ENCODE data around the gene RASD2.

Gene RASD2

DNA sequence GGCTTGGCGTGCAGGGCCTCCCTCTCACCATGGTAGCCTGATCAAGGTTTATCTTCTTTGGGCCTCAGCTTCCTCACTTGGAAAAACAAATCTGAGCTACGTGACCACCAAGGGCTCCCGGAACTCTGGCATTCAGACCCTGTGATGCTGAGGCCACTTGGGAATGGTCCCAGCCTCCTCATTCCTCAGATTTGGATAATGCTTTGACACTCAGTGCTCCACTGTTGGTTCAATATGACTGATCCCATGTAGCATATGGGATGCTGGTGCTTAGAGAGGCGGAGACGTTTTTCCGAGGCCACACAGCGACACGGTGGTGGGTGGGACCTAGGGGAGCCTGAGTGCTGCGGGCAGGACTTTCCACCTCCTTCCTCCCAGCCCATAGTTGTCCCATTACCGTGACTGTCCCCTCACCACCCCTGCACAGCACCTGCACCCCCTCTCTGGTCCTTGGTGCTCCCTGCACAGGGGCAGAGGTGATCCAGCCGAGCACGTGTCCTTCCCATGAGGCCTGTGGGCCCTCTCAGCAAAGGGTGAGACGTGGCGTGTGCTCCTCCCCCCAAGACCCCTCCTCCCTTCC is 53.4 kb downstream of the RASD2 start:
- TF ChIP-seq SIN3A (IDR thresholded peaks at IDR 0.05; ENCODE audit: borderline replicate concordance, insufficient read depth, low read length) (no peak), FOXP2 (optimal IDR thresholded peaks at IDR 0.05; ENCODE audit: borderline replicate concordance, extremely low read depth, extremely low read length, insufficient read depth) (no peak), POLR2AphosphoS5 (IDR thresholded peaks at IDR 0.05; ENCODE audit: low read depth, low read length) (no peak), TAF1 (IDR thresholded peaks at IDR 0.05; ENCODE audit: borderline replicate concordance, insufficient read depth, low read length) (no peak)
- TF ChIP-seq, protein P1, sequence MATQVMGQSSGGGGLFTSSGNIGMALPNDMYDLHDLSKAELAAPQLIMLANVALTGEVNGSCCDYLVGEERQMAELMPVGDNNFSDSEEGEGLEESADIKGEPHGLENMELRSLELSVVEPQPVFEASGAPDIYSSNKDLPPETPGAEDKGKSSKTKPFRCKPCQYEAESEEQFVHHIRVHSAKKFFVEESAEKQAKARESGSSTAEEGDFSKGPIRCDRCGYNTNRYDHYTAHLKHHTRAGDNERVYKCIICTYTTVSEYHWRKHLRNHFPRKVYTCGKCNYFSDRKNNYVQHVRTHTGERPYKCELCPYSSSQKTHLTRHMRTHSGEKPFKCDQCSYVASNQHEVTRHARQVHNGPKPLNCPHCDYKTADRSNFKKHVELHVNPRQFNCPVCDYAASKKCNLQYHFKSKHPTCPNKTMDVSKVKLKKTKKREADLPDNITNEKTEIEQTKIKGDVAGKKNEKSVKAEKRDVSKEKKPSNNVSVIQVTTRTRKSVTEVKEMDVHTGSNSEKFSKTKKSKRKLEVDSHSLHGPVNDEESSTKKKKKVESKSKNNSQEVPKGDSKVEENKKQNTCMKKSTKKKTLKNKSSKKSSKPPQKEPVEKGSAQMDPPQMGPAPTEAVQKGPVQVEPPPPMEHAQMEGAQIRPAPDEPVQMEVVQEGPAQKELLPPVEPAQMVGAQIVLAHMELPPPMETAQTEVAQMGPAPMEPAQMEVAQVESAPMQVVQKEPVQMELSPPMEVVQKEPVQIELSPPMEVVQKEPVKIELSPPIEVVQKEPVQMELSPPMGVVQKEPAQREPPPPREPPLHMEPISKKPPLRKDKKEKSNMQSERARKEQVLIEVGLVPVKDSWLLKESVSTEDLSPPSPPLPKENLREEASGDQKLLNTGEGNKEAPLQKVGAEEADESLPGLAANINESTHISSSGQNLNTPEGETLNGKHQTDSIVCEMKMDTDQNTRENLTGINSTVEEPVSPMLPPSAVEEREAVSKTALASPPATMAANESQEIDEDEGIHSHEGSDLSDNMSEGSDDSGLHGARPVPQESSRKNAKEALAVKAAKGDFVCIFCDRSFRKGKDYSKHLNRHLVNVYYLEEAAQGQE (IDR thresholded peaks at IDR 0.05; ENCODE audit: insufficient read depth in 1 of 2, low read depth in 2 of 2, low read length in 2 of 2) = no peak

DNA sequence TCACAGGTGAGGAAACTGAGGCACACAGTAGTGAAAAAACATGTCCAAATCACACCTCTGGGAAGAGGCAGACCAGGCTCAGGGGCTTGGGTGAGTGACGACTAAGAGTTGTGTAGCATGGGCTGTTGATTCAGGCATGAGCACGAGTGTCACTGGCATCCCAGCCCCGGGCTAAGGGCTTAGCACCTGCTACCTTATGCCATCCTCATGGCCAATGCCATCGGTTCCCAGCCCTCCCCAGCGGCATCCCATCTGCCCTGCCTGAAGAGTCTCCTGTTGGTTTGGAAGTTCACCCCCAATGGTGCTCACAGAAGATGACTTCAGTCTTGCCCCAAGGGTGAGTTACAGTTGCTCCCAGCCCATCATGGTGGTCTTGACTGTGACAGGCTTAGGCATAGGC is 54.1 kb downstream of the RASD2 start:
- TF ChIP-seq POLR2AphosphoS5 (IDR thresholded peaks at IDR 0.05; ENCODE audit: low read depth, low read length) (no peak), SIN3A (IDR thresholded peaks at IDR 0.05; ENCODE audit: borderline replicate concordance, insufficient read depth, low read length) (no peak), TAF1 (IDR thresholded peaks at IDR 0.05; ENCODE audit: borderline replicate concordance, insufficient read depth, low read length) (no peak), FOXP2 (optimal IDR thresholded peaks at IDR 0.05; ENCODE audit: borderline replicate concordance, extremely low read depth, extremely low read length, insufficient read depth) (no peak)
- TF ChIP-seq, protein P1 (IDR thresholded peaks at IDR 0.05; ENCODE audit: insufficient read depth in 1 of 2, low read depth in 2 of 2, low read length in 2 of 2) = no peak

DNA sequence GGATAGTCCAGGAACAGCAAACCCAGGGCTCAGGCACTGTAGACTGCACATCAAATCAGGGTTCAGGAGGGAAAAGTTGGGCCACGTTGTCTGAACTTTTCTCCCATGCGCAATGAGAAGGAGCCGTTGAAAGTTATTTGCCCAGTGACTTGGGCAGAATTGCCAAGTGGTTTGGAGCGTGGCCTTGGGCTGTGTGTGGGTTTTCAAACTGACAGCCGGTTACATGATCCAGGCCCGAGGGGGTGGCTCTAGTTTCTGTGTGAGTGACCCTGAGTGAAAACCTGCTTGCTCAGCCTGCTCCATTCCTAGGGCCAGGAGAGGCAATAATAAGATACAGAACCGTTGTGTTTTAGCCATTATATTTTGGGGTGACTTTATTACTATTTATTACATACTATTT is 56.2 kb downstream of the RASD2 start:
- TF ChIP-seq, protein P1 (IDR thresholded peaks at IDR 0.05; ENCODE audit: insufficient read depth in 1 of 2, low read depth in 2 of 2, low read length in 2 of 2) = no peak
- TF ChIP-seq FOXP2 (optimal IDR thresholded peaks at IDR 0.05; ENCODE audit: borderline replicate concordance, extremely low read depth, extremely low read length, insufficient read depth) (no peak), SIN3A (IDR thresholded peaks at IDR 0.05; ENCODE audit: borderline replicate concordance, insufficient read depth, low read length) (no peak), POLR2AphosphoS5 (IDR thresholded peaks at IDR 0.05; ENCODE audit: low read depth, low read length) (no peak), TAF1 (IDR thresholded peaks at IDR 0.05; ENCODE audit: borderline replicate concordance, insufficient read depth, low read length) (no peak)

DNA sequence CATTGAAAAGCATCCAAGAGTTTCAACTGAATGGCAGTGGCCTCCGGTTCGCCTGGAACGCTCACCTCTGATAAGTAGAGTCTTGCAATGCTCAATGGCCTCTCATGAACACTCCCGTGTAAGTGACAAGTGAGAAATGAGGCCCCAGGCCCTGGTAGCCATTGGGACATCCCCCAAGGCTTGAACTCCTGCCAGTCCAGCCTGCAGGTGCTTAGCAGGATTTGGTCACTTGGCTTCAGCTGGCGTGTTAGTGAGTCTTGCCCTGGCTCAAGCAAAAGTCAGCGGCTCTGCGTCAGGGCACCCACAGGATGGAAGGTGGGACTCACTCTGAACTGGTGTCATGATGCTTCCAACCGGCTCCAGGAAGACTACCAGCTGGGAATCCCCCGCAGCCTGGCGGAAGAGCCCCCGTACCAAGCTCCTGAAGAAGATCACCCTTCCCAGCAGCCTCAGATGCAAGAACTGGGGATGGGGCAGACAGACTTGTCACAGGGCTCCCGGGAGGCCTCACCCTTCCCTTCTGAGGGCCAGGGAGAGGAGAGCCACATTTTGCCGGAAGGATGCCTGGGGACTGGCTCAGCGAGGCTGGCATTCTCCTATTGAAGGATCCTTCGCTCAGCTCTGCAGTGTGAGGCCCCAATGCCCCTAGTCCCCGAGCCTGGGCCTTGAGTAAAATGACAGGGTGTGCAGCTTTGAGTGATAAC is 57.2 kb downstream of the RASD2 start:
- TF ChIP-seq, protein P1 (IDR thresholded peaks at IDR 0.05; ENCODE audit: insufficient read depth in 1 of 2, low read depth in 2 of 2, low read length in 2 of 2) = no peak
- no peak for TF ChIP-seq FOXP2 (optimal IDR thresholded peaks at IDR 0.05; ENCODE audit: borderline replicate concordance, extremely low read depth, extremely low read length, insufficient read depth)
- TF ChIP-seq POLR2AphosphoS5 (IDR thresholded peaks at IDR 0.05; ENCODE audit: low read depth, low read length) = no peak
- TF ChIP-seq TAF1 (IDR thresholded peaks at IDR 0.05; ENCODE audit: borderline replicate concordance, insufficient read depth, low read length) = no peak
- no peak for TF ChIP-seq SIN3A (IDR thresholded peaks at IDR 0.05; ENCODE audit: borderline replicate concordance, insufficient read depth, low read length)
